GM23338 (cell line): ENCODE measurements around the gene NDUFS6. TPM values are rescaled to one million over a fixed set of nuclear protein-coding genes. Genes with fewer than 3 reads are reported as not detected.

Experiments
- CREB1 ChIP-seq: fragments of 250-450 bp; sonication (Bioruptor Pico); IDR thresholded peaks from 2 replicates; pipeline ENCODE4 v1.5.0; 2020; ENCODE audit warnings: low read depth, mild to moderate bottlenecking, moderate library complexity
- ZNF462 ChIP-seq: fragments of 250-450 bp; sonication (Bioruptor Pico); IDR thresholded peaks from 2 replicates; pipeline ENCODE4 v1.5.0; 2020; ENCODE audit warnings: mild to moderate bottlenecking, moderate library complexity
- polyA plus RNA-seq: library from polyadenylated mRNA; unstranded; fragments of >200 nt; fragmentation: Nextera tagmentation; extraction: Ambion mirVana; gene quantifications from 2 replicates; pipeline ENCODE4 v1.2.1, GENCODE V29; 2016
- total RNA-seq: library from RNA; depleted of rRNA; stranded (reverse); fragments of >200 nt; shearing (Covaris generic); gene quantifications from 2 replicates; pipeline ENCODE4 v1.2.3, GENCODE V29; 2014
- TF ChIP-seq, protein P1 (sequence below): IDR thresholded peaks from 2 replicates; pipeline ENCODE4 v1.6.1; 2016; ENCODE audit warnings: antibody characterized with exemption
- TF ChIP-seq, protein P2 (sequence below), 2 experiments: fragments of 200-600 bp in 1 of 2; sonication (generic) in 1 of 2; conservative IDR thresholded peaks; 2 replicates each; pipeline versions ENCODE4 v1.5.1 to v1.6.1; 2016 to 2017; ENCODE audit warnings: antibody characterized with exemption in 2 of 2, low read depth in 2 of 2, mild to moderate bottlenecking in 2 of 2, moderate library complexity in 1 of 2

The NDUFS6 gene
- total and polyA plus RNA-seq, 2 experiments from 2014 or later: 94.8 to 289 TPM

DNA sequence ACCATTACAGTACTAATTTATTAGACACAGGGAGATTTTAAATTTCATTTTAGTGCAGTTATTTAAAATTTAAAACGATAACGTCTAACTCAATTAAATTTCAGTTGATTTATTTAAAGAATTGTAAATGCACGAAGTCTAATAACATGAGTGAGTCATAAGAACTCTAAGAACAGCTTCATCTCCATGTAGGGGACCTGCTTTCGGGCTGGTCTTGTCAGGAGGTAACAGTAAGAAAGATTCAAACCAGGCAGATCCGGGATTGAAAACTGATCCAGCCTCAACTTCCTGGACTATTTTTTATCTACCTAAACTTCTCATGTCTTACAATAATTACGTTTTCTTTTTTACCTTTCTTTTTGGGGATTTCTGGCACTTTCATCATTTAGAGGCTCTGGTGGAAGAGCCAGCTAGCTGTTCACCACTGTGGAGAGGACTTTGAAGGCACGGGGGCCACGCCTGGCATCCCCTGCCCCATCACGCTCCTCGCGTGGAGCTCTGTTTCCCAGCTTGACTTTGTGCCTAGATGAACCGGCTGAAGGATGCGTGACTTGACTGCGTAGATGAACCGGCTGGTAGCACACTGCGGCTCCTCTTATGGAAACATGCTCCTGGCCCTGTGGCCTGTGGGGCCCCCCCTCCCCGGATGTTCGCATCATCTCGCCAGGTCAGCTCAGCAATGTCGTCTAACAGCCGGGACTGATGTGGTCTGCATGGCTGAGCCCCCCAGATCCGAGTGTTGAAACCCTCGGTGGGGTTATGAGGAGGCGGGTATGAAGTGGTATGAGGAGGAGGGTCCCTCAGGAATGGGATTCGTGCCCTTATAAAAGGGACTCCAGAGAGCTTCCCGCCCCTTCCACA is 26.0 kb downstream of the NDUFS6 start (continued):
- TF ChIP-seq ZNF462 (CRISPR knock-in tag) (no peak), CREB1 (CRISPR knock-in tag) (no peak)
- TF ChIP-seq, protein P1, sequence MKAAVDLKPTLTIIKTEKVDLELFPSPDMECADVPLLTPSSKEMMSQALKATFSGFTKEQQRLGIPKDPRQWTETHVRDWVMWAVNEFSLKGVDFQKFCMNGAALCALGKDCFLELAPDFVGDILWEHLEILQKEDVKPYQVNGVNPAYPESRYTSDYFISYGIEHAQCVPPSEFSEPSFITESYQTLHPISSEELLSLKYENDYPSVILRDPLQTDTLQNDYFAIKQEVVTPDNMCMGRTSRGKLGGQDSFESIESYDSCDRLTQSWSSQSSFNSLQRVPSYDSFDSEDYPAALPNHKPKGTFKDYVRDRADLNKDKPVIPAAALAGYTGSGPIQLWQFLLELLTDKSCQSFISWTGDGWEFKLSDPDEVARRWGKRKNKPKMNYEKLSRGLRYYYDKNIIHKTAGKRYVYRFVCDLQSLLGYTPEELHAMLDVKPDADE: no peak
- TF ChIP-seq, protein P2, sequence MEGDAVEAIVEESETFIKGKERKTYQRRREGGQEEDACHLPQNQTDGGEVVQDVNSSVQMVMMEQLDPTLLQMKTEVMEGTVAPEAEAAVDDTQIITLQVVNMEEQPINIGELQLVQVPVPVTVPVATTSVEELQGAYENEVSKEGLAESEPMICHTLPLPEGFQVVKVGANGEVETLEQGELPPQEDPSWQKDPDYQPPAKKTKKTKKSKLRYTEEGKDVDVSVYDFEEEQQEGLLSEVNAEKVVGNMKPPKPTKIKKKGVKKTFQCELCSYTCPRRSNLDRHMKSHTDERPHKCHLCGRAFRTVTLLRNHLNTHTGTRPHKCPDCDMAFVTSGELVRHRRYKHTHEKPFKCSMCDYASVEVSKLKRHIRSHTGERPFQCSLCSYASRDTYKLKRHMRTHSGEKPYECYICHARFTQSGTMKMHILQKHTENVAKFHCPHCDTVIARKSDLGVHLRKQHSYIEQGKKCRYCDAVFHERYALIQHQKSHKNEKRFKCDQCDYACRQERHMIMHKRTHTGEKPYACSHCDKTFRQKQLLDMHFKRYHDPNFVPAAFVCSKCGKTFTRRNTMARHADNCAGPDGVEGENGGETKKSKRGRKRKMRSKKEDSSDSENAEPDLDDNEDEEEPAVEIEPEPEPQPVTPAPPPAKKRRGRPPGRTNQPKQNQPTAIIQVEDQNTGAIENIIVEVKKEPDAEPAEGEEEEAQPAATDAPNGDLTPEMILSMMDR (conservative IDR thresholded peaks at IDR 0.05; ENCODE audit: low read depth in 2 of 2): no peak
